Aortic smooth muscle cell (primary cell): Measurements from ENCODE around the gene MCEE. TPM values are rescaled to one million over a fixed set of nuclear protein-coding genes. Genes with fewer than 3 reads are reported as not detected.

Source experiments
- total RNA-seq: library from RNA; depleted of rRNA; stranded (reverse); fragments of >200 nt; gene quantifications from 2 replicates; pipeline ENCODE4 v1.2.3, GENCODE V29; 2014

The MCEE gene
- total RNA-seq = 24.6 and 30.3 TPM in 2 replicates

DNA sequence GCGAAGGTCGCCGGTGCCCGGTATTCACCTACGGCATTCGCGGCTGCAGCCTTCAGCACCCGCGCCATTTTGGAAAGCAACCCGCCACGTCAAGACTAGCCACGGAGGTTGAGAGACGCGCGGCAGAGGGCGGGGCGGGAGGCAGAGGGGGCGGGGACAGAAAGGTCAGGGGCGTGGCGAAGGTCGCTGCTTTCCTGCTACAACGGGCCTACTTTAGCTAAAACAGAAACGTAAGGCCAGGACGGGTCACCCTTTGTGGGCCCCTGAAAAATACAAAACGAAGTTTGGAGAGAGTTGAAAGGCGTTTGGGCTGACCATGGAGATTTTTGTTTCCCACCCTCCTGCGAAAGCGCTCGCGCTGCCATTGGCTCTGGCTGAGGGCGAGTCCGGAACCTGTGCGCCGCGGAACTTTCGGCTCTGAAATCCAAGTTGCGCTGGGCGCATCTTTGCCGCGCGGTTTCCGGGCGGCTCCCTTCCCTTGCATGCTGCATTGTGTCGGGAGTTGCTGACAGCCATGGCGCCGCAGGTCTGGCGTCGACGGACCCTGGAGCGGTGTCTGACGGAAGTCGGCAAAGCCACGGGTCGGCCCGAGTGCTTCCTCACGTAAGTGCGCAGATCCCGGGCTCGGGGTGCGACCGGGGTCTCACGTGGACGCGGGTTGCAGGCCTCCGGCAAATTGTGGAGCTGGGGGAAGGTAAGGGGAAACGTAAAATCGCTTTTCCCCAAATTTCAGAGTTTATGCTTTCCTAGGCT lies at the start of gene MCEE, which contains the start of gene MPHOSPH10:
Gene MCEE, minus strand, starts transcription at position 78 of the 753 bp plus-strand sequence. Its CDS starts 10 bp downstream, at position 68.
Gene MPHOSPH10, plus strand, starts transcription at position 483 of the 753 bp plus-strand sequence. Its CDS starts 32 bp downstream, at position 515.

DNA sequence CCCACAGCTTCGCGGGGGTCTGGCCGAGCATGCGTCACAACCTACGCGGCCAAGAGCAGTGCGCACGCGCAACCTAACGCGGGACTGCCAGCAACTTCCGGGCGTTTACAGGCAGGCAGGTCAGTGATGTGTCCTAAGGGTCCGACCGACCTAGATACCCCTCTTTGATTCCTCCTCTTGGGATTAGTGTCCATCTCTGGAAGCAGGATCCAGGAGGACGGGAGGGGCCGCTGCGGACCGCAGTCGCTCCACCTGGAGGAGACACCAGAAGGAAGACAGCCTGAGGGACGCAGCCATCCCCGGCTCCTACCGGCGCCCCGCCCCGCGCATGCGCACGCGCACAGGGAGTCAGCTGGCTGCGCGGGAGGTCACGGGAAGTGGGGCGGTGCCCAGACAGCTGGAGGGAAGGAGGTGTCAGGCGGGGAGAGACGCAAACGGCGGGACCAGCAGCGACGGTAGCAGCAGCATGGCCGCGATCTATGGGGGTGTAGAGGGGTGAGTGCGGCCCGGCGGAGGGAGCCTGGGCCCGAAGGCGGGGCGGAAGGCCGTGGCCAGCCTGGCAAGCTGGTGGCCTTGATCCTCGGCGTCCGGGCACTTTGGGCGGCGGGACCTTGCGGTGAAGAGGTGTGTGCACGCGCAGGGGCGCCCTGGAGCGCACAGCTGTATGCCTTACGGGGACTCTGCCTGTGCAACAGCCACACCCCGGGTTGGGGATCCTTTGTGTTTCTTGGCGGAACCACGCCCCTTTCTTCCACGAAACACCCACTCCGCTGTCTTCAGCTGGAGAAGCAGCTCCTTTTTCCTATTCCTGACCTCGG lies 61.6 kb downstream of the MCEE start, which contains the start of gene NAGK:
Gene NAGK, plus strand, starts transcription at position 431 of the 818 bp plus-strand sequence. Its CDS starts 36 bp downstream, at position 467.

Other genes starting within 250 kb of the MCEE start
- gene VAX2, start 229.7 kb downstream of the MCEE start, total RNA-seq = 1.1 and 1.3 TPM in 2 replicates
- gene ATP6V1B1, start 194.3 kb downstream of the MCEE start, total RNA-seq = 1.3 TPM in 2 replicates
- 0.37 and 0.40 TPM in 2 replicates for gene ANKRD53, start 151.6 kb downstream of the MCEE start, total RNA-seq
- 30.4 and 36.3 TPM in 2 replicates for gene TEX261, start 135.4 kb downstream of the MCEE start, total RNA-seq
- gene NAGK, start 61.6 kb downstream of the MCEE start, total RNA-seq = 72.4 and 76.9 TPM in 2 replicates
- gene MPHOSPH10, start 405 bp upstream of the MCEE start, total RNA-seq = 16.8 and 23.6 TPM in 2 replicates
- 0.12 and 0.26 TPM in 2 replicates for gene PAIP2B, start 96.9 kb upstream of the MCEE start, total RNA-seq
- gene ZNF638, start 201.6 kb upstream of the MCEE start, total RNA-seq = 139 and 152 TPM in 2 replicates